Testis (tissue), 3 donors: ENCODE results near the gene OPCML. TPM values are rescaled to one million over a fixed set of nuclear protein-coding genes. Genes with fewer than 3 reads are reported as not detected.

Source experiments
- DNase-seq: peaks from one replicate; pipeline ENCODE4 v3.0.0-alpha.2; 2019
- H3K27ac ChIP-seq, 2 donors: fragments of 200-600 bp; sonication (generic); one replicate each; pipeline ENCODE4 v1.5.1; 2019
- H3K27me3 ChIP-seq: fragments of 200-600 bp; sonication (generic); one replicate; pipeline ENCODE4 v1.5.1; 2019
- H3K36me3 ChIP-seq: fragments of 200-600 bp; sonication (generic); one replicate; pipeline ENCODE4 v1.5.1; 2017; ENCODE audit warnings: low read depth; ENCODE audit errors: missing control alignments
- H3K4me1 ChIP-seq: fragments of 200-600 bp; sonication (generic); one replicate; pipeline ENCODE4 v1.5.1; 2019
- H3K4me3 ChIP-seq, 2 donors: fragments of 200-600 bp; sonication (generic); one replicate each; pipeline ENCODE4 v1.5.1; 2017 to 2019
- H3K9me3 ChIP-seq: fragments of 200-600 bp; sonication (generic); one replicate; pipeline ENCODE4 v1.5.1; 2017
- CTCF ChIP-seq, 3 experiments: fragments of 450-650 bp in 2 of 3; fragments of 200-600 bp in 1 of 3; sonication (generic) in 1 of 3; IDR thresholded peaks; one replicate each; pipeline ENCODE4 v1.5.1; 2016 to 2019; ENCODE audit warnings: antibody characterized with exemption in 3 of 3, mild to moderate bottlenecking in 2 of 3, moderate library complexity in 1 of 3
- POLR2A ChIP-seq: fragments of 450-650 bp; IDR thresholded peaks from one replicate; pipeline ENCODE4 v1.6.1; 2017; ENCODE audit warnings: antibody characterized with exemption, mild to moderate bottlenecking, moderate library complexity
- WGBS, 2 donors: methylation state at CpG; one replicate each; pipeline ENCODE4 v1.1.5; 2018; 5-methylcytosine and 5-hydroxymethylcytosine counted together
- intact Hi-C: fragments of 100-400 bp; cut with DNase I; formaldehyde crosslinking; loops from one replicate; pipeline ENCODE4 v1.15.1; 2023; ENCODE audit warnings: low total_unique reads
- polyA plus RNA-seq: library from polyadenylated mRNA; stranded (reverse); fragments of 350-450 nt; fragmentation: Illumina TruSeq; extraction: RNeasy Lipid Tissue Mini Kit (QIAGEN cat#74804); gene quantifications from one replicate; pipeline ENCODE4 v1.2.3, GENCODE V29; 2014; ENCODE audit warnings: low read depth, low replicate concordance; ENCODE audit not compliant: insufficient read depth
- total RNA-seq, 2 donors: library from RNA; depleted of rRNA; stranded (reverse); fragments of >200 nt; gene quantifications; one replicate each; pipeline ENCODE4 v1.2.3, GENCODE V29; 2016

The OPCML gene
- total and polyA plus RNA-seq, 3 donors from 2014 or later: 0.16 to 2.7 (median 0.62) TPM

DNA sequence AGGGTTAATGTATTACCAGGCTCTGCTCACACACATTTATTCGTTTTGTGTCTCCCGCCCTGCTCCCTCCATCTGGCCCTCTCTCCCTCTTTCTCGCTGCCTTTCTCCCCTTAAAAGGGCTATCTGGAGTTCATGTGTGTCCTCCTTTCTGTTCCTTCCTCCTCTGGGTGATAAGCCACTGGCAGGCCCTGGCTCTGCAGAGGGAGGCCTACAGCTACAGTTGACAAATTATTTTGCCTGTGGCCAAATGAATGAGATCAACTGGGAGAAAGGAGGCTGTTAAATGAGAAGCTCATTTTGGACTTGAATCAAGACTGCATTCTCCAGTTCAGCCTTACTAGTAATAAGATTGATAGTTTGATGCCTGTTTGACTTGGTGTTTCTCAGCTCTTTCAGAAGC is 17.5 kb upstream of the OPCML start:
- TF ChIP-seq CTCF (IDR thresholded peaks at IDR 0.05) (no peak), POLR2A (no peak)
- intact Hi-C loops: no loop called here
- Histone ChIP-seq H3K4me1 (no peaks in the 10 kb centered on the region), H3K27me3 (no peaks in the 10 kb centered on the region), H3K4me3 (no peak overlapping the region), H3K27ac (no peak overlapping the region), H3K36me3 (no peaks in the 10 kb centered on the region), H3K9me3 (no peaks in the 10 kb centered on the region)
- no peak for DNase-seq
- WGBS, 2 donors: 28 to 31% methylated on average over 3 of the region's 3 CpGs

- intact Hi-C loops: no loop called here
- H3K36me3 ChIP-seq: no peaks in the 10 kb centered on the region
- TF ChIP-seq POLR2A (no peak), CTCF (IDR thresholded peaks at IDR 0.05) (no peak)
- DNase-seq: no peak
- H3K4me3 ChIP-seq: no peak overlapping the region
- no peak overlapping the region for H3K27ac ChIP-seq
- no peaks in the 10 kb centered on the region for H3K27me3 ChIP-seq
- H3K9me3 ChIP-seq: no peaks in the 10 kb centered on the region
- H3K4me1 ChIP-seq: no peaks in the 10 kb centered on the region
- 90 to 91% methylated on average over 7 of the region's 7 CpGs for WGBS, 2 donors
These were observed 16.3 kb upstream of the OPCML start for GRCh38 chr11:133548641-133549040.

DNA sequence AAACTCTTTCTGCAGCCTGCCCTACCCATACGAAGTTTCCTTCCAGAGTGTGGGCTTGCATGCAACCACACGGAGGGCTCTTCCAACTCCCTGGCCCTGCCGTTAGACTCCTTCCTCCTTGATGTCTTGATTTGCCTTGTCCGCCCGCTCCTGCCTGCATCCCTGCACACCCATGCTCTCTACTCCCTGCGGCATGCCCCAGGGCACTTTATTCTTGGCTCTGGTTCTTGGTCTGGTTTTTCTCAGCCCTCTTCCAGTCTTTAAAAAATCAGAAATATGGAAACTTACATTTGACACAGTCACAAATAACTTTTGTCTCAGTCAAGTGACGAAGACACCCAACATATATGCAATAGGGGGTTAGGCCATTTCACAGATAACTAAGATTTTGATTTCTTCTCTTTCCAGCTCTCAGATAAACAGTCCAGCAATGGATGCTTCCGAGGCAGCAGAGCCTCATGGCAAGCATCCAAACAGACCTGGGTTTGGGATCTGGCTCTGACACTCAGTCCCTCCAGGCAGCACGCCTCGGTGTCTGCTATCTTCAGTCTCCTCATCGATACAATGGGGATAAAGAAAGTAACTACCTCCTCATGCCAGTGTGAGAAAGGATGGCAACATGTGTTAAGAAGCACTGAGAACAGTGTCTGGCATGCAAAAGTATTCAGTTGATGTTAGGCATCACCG is 15.7 kb upstream of the OPCML start:
- Histone ChIP-seq H3K9me3 (no peaks in the 10 kb centered on the region), H3K36me3 (no peaks in the 10 kb centered on the region), H3K4me1 (no peaks in the 10 kb centered on the region), H3K4me3 (no peak overlapping the region), H3K27ac (no peak overlapping the region), H3K27me3 (no peaks in the 10 kb centered on the region)
- WGBS, 2 donors: 52 to 70% methylated on average over 12 of the region's 12 CpGs
- intact Hi-C loops: no loop called here
- no peak for TF ChIP-seq CTCF (IDR thresholded peaks at IDR 0.05)
- TF ChIP-seq POLR2A: no peak
- DNase-seq: no peak

DNA sequence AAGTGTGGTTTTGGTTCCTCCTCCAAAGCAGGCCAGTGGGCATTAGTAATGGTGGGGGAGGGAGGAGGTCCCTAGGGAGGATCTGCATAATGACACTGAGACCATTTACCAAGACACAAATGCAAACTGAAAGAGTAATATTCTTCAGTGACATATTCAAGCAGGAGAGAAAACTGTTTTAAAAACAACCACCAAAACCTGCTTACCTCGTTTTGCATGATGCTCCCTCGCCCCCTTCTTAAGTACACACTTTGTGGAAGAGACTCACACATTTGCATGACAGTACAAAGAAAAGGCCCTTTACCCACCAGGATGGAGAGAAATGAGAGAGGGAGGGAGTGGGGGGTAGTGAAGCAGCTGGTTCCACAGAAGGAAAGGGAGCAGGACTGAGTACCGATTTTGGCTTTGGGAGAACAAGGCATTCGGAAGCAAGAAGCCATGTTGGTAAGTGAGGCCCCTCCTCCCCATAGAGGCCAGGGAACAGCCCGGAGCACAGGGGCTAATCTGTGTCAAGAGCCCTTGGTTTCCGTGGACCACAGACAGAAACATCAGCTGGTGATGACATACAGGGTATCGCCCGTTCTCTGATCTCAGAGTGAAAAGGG is 13.0 kb upstream of the OPCML start:
- Histone ChIP-seq H3K9me3 (no peaks in the 10 kb centered on the region), H3K36me3 (no peaks in the 10 kb centered on the region), H3K4me3 (no peak overlapping the region), H3K27ac (no peak overlapping the region), H3K4me1 (no peaks in the 10 kb centered on the region), H3K27me3 (no peaks in the 10 kb centered on the region)
- TF ChIP-seq POLR2A (no peak), CTCF (IDR thresholded peaks at IDR 0.05) (no peak)
- 60 to 69% methylated on average over 8 of the region's 8 CpGs for WGBS, 2 donors
- intact Hi-C loops: no loop called here
- no peak for DNase-seq

DNA sequence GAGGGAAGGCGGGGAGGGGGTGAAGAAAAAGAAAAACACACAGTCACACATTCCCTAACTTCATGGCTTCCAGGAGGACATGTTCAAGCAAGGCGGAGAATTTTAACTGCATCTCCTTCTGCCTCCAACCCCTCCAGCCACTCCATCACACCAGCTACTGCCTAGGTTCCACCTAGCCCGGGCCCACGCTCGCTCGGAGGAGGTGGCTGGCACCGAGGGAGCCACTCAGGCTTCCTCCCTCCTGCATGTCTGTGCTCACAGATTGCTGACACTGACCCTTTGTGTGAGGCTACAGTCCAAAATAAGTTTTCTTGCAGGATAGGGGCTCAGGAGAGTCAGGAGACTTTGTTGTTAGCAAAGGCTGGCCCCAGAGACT is 9.4 kb upstream of the OPCML start:
- intact Hi-C loops: no loop called here
- TF ChIP-seq CTCF (IDR thresholded peaks at IDR 0.05) (no peak), POLR2A (no peak)

More for the DNA sequence above, 9.4 kb upstream of the OPCML start:
- H3K9me3 ChIP-seq: no peaks in the 10 kb centered on the region
- H3K36me3 ChIP-seq: no peaks in the 10 kb centered on the region
- WGBS, 2 donors: 63 to 77% methylated on average over 7 of the region's 7 CpGs
- H3K27ac ChIP-seq: no peak overlapping the region
- H3K4me3 ChIP-seq: no peak overlapping the region
- no peaks in the 10 kb centered on the region for H3K4me1 ChIP-seq
- no peaks in the 10 kb centered on the region for H3K27me3 ChIP-seq
- DNase-seq: no peak
